ENCODE data around the gene CCNO.

Gene CCNO

DNA sequence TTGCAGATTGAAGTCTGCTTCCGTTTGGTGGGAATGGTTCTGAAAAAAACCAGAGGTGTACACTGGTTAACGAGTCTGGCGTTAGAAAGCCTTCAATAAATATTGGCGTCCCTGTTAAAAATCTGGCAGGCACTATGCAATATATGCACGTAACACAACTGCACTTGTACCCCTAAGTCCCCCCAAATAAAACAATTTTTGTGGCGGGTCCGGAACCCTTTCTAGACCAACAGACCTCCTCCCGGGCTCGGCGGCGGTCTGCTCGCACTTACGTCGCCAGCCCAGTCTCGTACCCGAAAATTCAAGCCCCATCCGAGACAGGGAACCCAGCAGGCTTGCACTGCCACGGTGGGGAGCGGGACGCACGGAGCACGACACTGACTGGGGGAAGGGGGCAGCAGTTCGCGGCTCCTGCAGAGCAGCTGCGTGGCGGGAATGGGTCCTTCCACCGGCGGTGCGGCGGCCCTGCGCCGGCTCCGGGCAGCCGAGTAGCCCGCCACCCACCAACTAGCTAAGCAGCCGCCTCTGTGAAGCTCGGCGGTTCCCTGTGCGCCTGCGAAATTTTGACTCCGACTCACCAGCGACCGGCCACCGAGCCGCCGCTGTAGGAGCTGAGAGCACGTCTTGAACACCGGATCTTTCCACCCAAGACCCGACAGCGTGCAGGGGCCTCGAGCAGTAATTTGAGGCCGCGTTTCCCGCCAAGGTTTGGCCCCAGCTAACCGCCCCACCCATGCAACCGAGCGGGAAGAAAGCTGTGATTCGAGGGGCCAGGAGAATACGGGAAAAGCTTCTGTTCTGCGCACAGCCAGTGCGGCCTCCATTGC is 10.2 kb downstream of the CCNO start:
- DNase-seq (ENCODE audit: low read depth in 2 of 2): no peak

- no peak for DNase-seq (ENCODE audit: low read depth in 2 of 2)
These were observed 11.1 kb downstream of the CCNO start for GRCh38 chr5:55222092-55222984.

DNA sequence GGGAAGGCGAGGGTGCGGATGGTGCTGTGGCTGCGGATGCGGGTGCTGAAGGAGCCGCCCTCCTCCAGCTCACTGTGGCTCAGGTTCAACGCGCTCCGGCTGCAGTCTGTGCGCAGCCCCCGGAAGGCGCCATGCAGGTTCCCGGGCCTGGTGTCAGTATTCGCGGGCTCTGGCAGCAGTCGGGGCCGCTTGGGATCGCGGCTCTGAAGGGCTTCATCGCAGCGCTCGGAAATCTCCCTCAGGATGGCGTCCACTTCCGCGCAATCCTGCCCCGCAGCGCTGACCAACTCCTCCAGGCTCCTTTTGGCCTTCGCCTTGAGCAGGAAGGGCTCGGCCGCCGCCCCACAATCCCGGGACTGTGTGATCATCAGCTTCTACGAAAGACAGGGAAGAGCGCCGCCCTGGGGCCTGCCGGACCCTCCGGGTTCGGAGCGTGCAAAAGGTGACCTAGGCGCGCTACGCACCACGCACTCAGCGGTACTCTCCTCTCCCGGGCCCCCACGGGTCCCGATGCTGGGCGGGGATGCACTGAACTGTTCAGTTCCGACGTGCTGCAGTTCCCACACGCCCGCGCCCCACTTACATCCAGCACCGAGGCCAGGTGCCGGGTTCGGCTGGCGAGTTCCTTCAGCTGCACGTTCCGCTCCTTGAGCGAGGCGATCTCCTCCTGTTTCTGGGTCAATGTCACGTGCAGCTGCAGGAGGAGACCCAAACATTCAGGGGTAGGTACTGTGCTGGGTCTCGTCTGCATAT is 12.8 kb downstream of the CCNO start:
- DNase-seq (ENCODE audit: low read depth in 2 of 2): no peak

DNA sequence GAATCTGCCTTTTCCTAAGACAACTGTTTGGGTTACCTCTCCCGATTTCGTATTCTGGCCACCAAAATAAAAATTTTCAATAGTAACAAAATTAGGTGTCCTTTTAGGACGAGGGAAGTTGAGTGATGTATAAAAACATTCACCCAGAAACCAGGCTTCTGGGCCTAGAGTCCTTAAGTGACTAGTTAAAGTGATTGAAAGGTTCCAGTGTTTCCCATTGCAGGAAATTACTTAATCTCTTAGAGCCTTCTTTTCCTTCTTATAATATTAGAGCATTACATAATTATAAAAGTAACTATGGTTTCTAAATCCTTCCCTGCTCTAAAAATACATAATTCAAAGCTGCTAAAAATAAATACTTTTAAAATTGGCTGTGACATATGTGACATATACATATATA is 13.6 kb downstream of the CCNO start:
- DNase-seq (ENCODE audit: low read depth in 2 of 2): no peak

DNA sequence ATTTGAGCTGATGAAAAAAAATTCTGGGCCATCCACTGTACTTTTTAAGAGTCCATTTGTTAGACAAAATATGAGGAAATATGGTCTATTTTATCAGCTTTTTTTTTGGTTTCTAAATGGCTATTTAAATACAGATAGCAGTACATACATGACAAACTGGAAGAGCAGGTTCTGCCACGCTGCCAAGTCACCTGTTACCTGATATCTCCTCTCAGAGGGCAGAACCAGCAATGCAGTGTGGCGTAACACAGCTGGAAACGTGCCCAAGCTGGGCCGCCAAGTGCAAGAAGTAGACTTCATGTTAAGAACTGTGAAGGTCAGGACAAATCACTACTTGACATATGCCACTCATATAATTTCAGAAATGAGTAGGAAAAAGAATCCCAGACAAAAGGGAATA is 14.4 kb downstream of the CCNO start:
- DNase-seq (ENCODE audit: low read depth in 2 of 2): no peak

DNA sequence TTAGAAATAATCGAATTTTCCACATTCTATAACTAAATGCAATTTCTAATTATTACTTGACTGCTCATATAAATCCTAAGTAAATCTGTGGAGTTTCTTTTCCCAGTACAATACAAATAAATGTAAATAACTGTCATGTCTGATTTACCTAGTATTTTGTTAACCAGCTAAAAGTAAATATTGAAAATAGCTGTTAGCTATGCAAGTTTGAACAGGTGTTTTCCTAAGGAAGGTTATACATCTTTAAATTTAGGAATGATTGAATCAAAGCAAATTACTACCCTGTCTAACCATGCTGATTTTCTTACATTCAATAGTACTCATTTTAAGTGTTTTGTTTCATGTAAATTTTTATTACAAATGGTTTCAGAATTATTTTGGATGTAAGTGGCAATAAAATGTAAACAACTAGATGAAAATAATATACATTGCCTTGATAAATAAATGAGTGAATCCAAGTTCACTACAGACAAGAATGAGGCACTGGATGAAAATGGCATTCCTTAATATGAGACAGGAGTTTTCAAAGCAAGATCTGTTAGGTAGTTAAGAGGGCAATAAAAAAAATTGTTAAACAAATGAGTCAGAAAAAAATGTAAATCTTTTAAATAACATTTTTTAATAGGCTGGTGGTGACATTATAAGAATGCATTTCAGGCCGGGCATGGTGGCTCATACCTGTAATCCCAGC is 22.1 kb downstream of the CCNO start:
- no peak for DNase-seq (ENCODE audit: low read depth in 2 of 2)

- DNase-seq (ENCODE audit: low read depth in 2 of 2): no peak
These were observed 28.4 kb downstream of the CCNO start for GRCh38 chr5:55205001-55205400.

DNA sequence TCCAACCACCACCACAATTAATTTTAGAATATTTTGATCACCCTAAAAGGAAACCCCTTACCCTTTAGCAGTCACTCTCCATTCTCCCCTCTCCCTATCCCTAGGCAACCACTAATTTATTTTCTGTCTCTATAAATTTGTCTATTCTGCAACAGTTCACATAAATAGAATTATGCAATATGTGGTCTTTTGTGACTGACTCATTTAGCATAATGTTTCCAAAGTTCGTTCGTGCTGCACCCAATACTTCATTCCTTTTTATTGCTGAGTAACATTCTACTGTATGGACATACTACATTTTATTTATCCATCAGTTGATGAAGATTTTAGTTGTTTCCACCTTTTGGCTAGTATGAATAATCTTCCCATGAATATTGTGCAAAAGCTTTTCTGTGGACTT is 42.2 kb downstream of the CCNO start:
- no peak for DNase-seq (ENCODE audit: low read depth in 2 of 2)

- DNase-seq (ENCODE audit: low read depth in 2 of 2): no peak
These were observed 44.5 kb downstream of the CCNO start for GRCh38 chr5:55188656-55189540.

GRCh38 chr5:55187370-55187769 is 46.0 kb downstream of the CCNO start:
- DNase-seq (ENCODE audit: low read depth in 2 of 2): no peak

Measured in stimulated activated CD8-positive, alpha-beta memory T cell treated with anti-CD3 and anti-CD28 coated beads, Interleukin-15, amount 100 ng/mL, for 48 hours (primary cell).